Measurements from ENCODE around the gene FLNB. TPM values are rescaled to one million over a fixed set of nuclear protein-coding genes. Genes with fewer than 3 reads are reported as not detected.
A peak's percentile ranks its signal among the peaks of the same experiment; 100 is the strongest.

Gene FLNB
- total and polyA plus RNA-seq, 2 of the 13 experiments (the other 11 are each of a cell fraction or from before 2014, with no cell fraction given): 106 to 130 TPM

- peak; percentile 9; the same call in 1 of the 2 replicates for TF ChIP-seq ETV5 (CRISPR knock-in tag; IDR thresholded peaks at IDR 0.05; ENCODE audit: borderline replicate concordance)
- peak; percentile 49; the same call in 1 of the 2 replicates for TF ChIP-seq TBX2 (CRISPR knock-in tag; IDR thresholded peaks at IDR 0.05; ENCODE audit: borderline replicate concordance)
- peak; percentile 67 for TF ChIP-seq ZBTB26 (CRISPR knock-in tag; IDR thresholded peaks at IDR 0.05; ENCODE audit: borderline replicate concordance)
- TF ChIP-seq, protein P1, sequence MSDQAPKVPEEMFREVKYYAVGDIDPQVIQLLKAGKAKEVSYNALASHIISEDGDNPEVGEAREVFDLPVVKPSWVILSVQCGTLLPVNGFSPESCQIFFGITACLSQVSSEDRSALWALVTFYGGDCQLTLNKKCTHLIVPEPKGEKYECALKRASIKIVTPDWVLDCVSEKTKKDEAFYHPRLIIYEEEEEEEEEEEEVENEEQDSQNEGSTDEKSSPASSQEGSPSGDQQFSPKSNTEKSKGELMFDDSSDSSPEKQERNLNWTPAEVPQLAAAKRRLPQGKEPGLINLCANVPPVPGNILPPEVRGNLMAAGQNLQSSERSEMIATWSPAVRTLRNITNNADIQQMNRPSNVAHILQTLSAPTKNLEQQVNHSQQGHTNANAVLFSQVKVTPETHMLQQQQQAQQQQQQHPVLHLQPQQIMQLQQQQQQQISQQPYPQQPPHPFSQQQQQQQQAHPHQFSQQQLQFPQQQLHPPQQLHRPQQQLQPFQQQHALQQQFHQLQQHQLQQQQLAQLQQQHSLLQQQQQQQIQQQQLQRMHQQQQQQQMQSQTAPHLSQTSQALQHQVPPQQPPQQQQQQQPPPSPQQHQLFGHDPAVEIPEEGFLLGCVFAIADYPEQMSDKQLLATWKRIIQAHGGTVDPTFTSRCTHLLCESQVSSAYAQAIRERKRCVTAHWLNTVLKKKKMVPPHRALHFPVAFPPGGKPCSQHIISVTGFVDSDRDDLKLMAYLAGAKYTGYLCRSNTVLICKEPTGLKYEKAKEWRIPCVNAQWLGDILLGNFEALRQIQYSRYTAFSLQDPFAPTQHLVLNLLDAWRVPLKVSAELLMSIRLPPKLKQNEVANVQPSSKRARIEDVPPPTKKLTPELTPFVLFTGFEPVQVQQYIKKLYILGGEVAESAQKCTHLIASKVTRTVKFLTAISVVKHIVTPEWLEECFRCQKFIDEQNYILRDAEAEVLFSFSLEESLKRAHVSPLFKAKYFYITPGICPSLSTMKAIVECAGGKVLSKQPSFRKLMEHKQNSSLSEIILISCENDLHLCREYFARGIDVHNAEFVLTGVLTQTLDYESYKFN (CRISPR knock-in tag; conservative IDR thresholded peaks at IDR 0.05): peak; percentile 63
- 0 out of 2 replicates have a peak, but pooled peaks have one; percentile 39 for TF ChIP-seq SIX4 (CRISPR knock-in tag; IDR thresholded peaks at IDR 0.05)
- peak; percentile 82 for TF ChIP-seq RAD21 (CRISPR knock-in tag; IDR thresholded peaks at IDR 0.05)
- peak; percentile 70; the same call in 1 of the 2 replicates for TF ChIP-seq KDM2A (CRISPR knock-in tag; IDR thresholded peaks at IDR 0.05; ENCODE audit: borderline replicate concordance, low read depth)
- TF ChIP-seq, protein P2, sequence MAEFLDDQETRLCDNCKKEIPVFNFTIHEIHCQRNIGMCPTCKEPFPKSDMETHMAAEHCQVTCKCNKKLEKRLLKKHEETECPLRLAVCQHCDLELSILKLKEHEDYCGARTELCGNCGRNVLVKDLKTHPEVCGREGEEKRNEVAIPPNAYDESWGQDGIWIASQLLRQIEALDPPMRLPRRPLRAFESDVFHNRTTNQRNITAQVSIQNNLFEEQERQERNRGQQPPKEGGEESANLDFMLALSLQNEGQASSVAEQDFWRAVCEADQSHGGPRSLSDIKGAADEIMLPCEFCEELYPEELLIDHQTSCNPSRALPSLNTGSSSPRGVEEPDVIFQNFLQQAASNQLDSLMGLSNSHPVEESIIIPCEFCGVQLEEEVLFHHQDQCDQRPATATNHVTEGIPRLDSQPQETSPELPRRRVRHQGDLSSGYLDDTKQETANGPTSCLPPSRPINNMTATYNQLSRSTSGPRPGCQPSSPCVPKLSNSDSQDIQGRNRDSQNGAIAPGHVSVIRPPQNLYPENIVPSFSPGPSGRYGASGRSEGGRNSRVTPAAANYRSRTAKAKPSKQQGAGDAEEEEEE (CRISPR knock-in tag; IDR thresholded peaks at IDR 0.05; ENCODE audit: borderline replicate concordance): 0 out of 2 replicates have a peak, but pooled peaks have one; percentile 46
- 0 out of 2 replicates have a peak, but pooled peaks have one; percentile 57 for TF ChIP-seq ZNF629 (CRISPR knock-in tag; conservative IDR thresholded peaks at IDR 0.05)
- no peak for TF ChIP-seq RORA (CRISPR knock-in tag; IDR thresholded peaks at IDR 0.05)
- TF ChIP-seq ZNF263 (CRISPR knock-in tag; IDR thresholded peaks at IDR 0.05): peak; percentile 60
- peak; percentile 65; the same call in 1 of the 2 replicates for TF ChIP-seq HNF4G (IDR thresholded peaks at IDR 0.05; ENCODE audit: borderline replicate concordance, low read depth, low read length)
- no peak; the same call in 1 of the 2 replicates for TF ChIP-seq HNF4G (CRISPR knock-in tag; IDR thresholded peaks at IDR 0.05; ENCODE audit: borderline replicate concordance, low read depth)
- TF ChIP-seq YEATS2 (CRISPR knock-in tag; IDR thresholded peaks at IDR 0.05; ENCODE audit: borderline replicate concordance): peak; percentile 43; the same call in 1 of the 2 replicates
- TF ChIP-seq ZMYM4 (CRISPR knock-in tag; IDR thresholded peaks at IDR 0.05): peak; percentile 56; the same call in 1 of the 2 replicates
- peak; percentile 77 for TF ChIP-seq HNF4A (CRISPR knock-in tag; IDR thresholded peaks at IDR 0.05)
- TF ChIP-seq BORCS8-MEF2B (CRISPR knock-in tag; IDR thresholded peaks at IDR 0.05): peak; percentile 54; the same call in 1 of the 2 replicates
- TF ChIP-seq ZNF496 (CRISPR knock-in tag; IDR thresholded peaks at IDR 0.05; ENCODE audit: insufficient replicate concordance): no peak
- peak; percentile 33; the same call in 1 of the 2 replicates for TF ChIP-seq ZNF768 (CRISPR knock-in tag; IDR thresholded peaks at IDR 0.05)
- TF ChIP-seq ARNT (IDR thresholded peaks at IDR 0.05): no peak
- TF ChIP-seq, protein P3, sequence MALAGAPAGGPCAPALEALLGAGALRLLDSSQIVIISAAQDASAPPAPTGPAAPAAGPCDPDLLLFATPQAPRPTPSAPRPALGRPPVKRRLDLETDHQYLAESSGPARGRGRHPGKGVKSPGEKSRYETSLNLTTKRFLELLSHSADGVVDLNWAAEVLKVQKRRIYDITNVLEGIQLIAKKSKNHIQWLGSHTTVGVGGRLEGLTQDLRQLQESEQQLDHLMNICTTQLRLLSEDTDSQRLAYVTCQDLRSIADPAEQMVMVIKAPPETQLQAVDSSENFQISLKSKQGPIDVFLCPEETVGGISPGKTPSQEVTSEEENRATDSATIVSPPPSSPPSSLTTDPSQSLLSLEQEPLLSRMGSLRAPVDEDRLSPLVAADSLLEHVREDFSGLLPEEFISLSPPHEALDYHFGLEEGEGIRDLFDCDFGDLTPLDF (CRISPR knock-in tag; IDR thresholded peaks at IDR 0.05): no peak
Measured at GRCh38 chr3:58217209-58217811, 209.1 kb downstream of the FLNB start (continued).
